Activated CD8-positive, alpha-beta memory T cell treated with anti-CD3 and anti-CD28 coated beads, Interleukin-2, amount 50 U/mL, for 1 hour (primary cell): ENCODE results near the gene GRM5.

ENCODE experiments used
- DNase-seq: peaks from one replicate; pipeline ENCODE4 v3.0.0-alpha.2; 2020; ENCODE audit errors: extremely low read depth

The GRM5 gene

GRCh38 chr11:88704485-88704884 lies 361.3 kb downstream of the GRM5 start:
- DNase-seq = no peak

DNA sequence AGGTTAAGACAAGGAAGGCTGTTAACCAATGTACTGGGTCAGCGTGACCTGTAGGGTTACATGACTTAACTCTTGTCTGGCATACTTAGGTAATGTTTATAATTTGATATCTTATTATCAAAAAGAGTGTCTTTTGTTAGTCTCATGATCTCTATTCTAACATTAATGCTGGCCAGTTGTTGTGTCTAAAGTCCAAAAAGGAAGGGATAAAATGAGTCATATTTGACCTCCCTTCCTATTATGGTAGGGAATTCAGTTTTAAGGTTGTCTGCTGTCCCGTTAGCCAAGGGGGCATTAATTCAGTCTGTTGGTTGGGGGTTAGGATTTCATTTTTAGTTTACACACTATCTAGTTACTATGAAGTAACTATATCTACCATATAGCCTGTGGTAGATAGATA lies 364.0 kb downstream of the GRM5 start:
- no peak for DNase-seq

- no peak for DNase-seq
Measured at GRCh38 chr11:88697139-88697538, 368.6 kb downstream of the GRM5 start.

- no peak for DNase-seq
Measured at GRCh38 chr11:88695689-88696414, 369.9 kb downstream of the GRM5 start.

- no peak for DNase-seq
Measured at GRCh38 chr11:88692306-88693086, 373.3 kb downstream of the GRM5 start.

DNA sequence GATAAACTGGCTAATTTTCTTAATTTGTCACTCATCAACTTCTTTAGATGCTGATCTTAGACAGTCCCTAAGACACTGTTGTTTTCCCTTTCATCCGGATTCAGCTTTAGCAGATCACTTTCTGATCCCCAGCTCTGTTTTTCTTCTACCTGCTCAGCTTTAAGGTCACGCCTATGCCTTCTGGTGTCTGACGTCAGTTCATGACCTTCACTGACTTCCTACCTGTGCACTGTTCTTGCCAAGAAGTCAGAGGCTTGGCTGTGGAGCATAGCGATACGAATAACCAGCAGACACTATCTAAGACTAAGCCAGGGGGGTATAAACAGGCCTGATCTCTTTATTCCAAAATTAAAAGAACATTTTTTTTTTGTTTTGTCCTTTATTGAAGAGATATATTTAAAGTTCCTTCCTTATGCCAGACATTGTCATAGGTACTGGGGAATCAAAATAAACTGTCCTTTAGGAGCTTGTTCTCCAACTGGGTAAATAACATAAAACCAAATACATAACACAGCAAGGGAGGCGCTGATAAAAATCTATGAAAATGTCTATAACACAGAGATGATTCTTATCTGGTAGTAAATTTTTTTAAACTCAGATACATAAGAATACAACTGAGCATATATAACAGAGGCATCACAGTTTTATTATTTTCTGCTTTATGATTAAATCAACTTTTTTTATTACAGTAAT lies 376.1 kb downstream of the GRM5 start:
- no peak for DNase-seq

GRCh38 chr11:88683024-88683423 lies 382.8 kb downstream of the GRM5 start:
- no peak for DNase-seq

GRCh38 chr11:88680806-88681205 lies 385.0 kb downstream of the GRM5 start:
- no peak for DNase-seq

DNA sequence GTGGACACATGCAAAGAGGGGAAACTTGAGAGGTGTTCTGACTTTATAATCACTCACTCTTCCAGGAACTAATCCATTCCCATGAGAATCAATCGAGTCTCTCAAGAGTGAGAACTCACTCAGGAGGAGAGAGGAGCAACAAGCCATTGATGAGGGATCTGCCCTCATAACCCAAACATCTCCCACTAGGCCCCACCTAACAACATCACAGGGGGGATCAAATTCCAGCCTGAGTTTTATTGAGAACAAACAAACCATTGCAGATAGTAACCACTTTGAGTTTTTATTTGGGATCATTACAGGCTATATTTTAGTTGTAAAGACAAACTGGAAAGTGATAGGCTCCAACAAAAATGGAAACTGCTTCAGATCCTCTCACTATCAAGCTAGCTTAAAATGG lies 399.4 kb downstream of the GRM5 start:
- no peak for DNase-seq

GRCh38 chr11:88657076-88657738 lies 408.6 kb downstream of the GRM5 start:
- DNase-seq = no peak

- no peak for DNase-seq
Measured at GRCh38 chr11:88656283-88656682, 409.5 kb downstream of the GRM5 start.

- DNase-seq = no peak
Measured at GRCh38 chr11:88655656-88656055, 410.1 kb downstream of the GRM5 start.

DNA sequence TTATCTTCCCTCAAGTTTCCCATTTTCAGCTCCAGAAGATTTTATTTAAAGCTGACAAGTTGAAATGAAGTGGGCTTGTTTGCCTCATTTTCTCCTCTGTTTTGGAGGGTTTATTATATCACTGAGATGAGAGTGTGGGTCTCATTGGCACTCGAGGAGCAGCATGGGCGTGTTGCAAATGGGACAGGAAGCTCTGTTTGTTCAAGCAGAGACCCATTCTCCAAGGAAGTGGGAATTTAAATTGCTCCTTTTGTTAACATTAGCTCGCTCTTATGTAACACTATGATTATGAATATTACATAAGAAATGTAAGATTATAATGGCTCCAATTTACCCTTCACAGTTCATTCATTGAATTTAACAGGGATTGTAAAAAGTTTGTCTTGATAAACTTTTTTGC lies 410.6 kb downstream of the GRM5 start:
- DNase-seq = no peak

DNA sequence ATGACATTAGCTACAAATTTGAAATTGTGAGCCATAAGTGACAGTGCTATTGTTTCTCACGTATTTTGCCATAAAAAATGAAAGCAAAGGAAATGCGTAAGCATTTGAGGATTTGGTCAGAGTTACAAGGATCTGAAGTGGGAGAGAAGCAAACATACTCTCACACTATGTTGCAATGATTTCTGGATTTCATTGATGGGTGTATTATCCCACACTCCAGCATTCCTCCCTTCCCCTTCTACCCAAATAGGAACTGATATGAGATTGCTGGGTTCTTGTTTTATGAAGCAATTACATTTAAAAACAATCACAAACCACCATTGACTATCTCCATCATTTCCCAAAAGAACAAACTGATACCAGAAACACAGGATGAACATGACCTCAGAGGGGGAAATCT lies 414.2 kb downstream of the GRM5 start:
- no peak for DNase-seq

- DNase-seq = no peak
Measured at GRCh38 chr11:88644724-88645123, 421.1 kb downstream of the GRM5 start.

DNA sequence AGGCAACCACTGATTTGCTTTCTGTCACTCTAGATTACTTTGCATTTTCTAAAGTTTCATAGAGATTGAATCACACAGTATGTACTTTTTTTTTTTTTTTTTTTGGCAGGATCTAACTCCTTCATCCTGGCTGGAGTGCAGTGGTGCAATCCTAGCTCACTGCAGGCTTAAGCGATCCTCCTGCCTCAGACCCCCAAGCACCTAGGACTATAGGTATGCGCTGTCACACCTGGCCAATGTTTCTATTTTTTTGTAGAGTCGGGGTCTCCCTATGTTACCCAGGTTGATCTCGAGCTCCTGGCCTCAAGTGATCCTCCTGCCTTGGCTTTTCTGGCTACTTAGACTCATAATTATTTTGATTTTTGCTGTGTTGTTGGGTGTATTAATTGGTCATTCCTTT lies 433.6 kb downstream of the GRM5 start:
- no peak for DNase-seq

GRCh38 chr11:88631497-88631896 lies 434.3 kb downstream of the GRM5 start:
- DNase-seq = no peak

DNA sequence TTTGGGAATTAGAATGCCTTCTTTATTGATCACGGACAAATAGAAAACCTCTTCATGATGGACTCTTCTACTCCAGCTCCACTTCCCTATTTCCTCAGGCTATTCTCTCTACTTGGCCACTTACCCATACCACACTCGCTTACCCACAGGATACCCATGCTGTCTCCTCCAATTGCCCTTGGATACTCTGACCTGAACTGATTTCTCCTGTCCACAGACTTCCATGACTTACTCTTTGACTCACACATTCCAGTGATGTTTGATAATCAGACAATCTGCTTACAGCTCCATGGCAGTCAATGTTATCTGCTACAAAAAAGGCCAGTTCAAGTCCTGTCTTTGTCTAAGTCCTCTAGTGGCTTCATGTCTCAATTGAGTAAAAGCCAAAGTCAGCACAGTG lies 436.3 kb downstream of the GRM5 start:
- DNase-seq = no peak

DNA sequence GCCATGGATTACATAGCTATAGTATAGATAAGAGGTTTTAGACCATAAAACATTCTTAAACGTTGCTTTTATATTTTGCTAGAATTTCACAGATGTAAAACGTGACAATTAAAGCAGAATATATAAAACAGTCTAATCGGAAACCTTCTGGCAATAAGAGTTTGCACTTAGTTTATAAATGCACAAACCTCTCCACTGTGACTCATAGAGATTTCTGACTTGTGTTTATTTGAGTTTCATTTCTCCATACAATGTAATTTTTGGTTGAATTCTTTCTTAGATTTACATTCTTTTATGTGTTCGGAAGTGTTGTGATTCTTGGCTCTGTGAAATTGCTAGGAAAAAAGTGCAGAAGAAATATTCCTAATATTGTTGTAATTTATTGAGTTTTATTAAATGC lies 439.6 kb downstream of the GRM5 start:
- DNase-seq = no peak

DNA sequence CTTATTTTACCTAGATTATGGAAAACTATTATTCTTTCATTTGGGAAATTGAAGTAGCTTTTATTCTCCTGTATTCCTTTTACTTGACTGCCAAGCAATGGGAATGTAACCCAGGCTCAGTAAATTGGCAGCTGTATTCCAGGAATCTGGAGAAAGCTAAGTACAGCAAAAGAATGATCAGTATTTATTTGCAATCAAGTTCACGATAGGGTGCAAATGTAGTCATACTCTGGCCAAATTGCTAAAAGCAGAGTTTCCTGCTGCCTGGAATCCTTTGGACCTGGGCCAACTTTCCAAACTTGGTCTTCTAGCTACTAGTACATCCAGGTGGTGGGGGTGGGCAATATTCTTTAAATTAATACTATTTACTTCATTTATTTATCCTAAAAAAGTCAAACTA lies 442.3 kb downstream of the GRM5 start:
- no peak for DNase-seq

DNA sequence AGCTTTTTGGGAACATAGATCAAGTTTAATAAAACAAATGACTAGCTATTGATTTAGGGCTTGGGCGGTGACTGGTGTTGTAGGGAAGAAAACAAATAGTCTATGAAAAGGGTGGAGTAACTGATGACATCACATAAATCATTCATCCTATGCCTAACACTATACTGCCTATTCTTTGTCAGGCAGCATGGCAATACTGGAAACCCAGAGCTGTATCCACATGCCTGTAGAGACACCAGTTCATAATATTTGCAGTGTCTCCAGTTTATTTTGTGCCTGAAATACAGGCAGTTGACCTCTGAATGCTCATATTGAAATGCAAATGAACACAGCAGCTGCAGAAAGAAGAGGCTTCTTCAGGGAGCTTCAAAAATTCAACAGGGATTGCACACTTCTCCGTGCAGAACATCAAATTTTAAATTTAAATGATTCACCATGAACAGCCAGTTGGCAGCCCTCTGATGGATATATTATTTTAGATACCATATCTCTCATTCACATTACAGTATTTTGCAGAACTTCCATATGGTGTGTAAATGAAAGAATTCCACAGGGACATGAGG lies 445.1 kb downstream of the GRM5 start:
- DNase-seq = no peak
